Measurements from ENCODE around the gene MRPL42. TPM values are rescaled to one million over a fixed set of nuclear protein-coding genes. Genes with fewer than 3 reads are reported as not detected.

MRPL42 gene
- total RNA-seq: 50.2 and 63.1 TPM in 2 replicates

GRCh38 chr12:93467351-93468007 is at the start of gene MRPL42:
Gene MRPL42 (plus strand): TSS chr12:93467514. CDS start chr12:93469286, 1,772 bp downstream.

GRCh38 chr12:93441617-93442410 is 25.5 kb upstream of the MRPL42 start, which contains the start of gene UBE2N:
Gene UBE2N (minus strand): TSS chr12:93441947. CDS start chr12:93441884, 63 bp downstream.

Other genes starting within 250 kb of the MRPL42 start
- gene NUDT4, start 89.6 kb upstream of the MRPL42 start, total RNA-seq: 42.7 and 70.6 TPM in 2 replicates
- 40.3 and 92.1 TPM in 2 replicates for gene UBE2N, start 25.6 kb upstream of the MRPL42 start, total RNA-seq
- gene SOCS2, start 105.2 kb downstream of the MRPL42 start, total RNA-seq: 17.3 and 34.9 TPM in 2 replicates
- gene CRADD, start 209.9 kb downstream of the MRPL42 start, total RNA-seq: 17.2 and 21.3 TPM in 2 replicates